ENCODE data around the gene SLC12A3.
A peak's percentile ranks its signal among the peaks of the same experiment; 100 is the strongest.

SLC12A3 gene

GRCh38 chr16:56939801-56940200, 74.8 kb downstream of the SLC12A3 start:
- H3K79me2 ChIP-seq (ENCODE audit: insufficient read depth, low read depth), result peaks cover 74% of the 10 kb centered on the region
- no peak overlapping the region for H2AFZ ChIP-seq (ENCODE audit: low read depth)
- H3K36me3 ChIP-seq (ENCODE audit: insufficient read depth), result peaks cover 47% of the 10 kb centered on the region
- H4K20me1 ChIP-seq (ENCODE audit: insufficient read depth), result no peaks in the 10 kb centered on the region
- H3K27ac ChIP-seq, result peak overlapping the region; percentile 97
- H3K4me1 ChIP-seq (ENCODE audit: low read depth, poor library complexity, severe bottlenecking), result peaks cover 96% of the 10 kb centered on the region
- H3K27me3 ChIP-seq (ENCODE audit: insufficient read depth, low read depth), result no peaks in the 10 kb centered on the region
- peak overlapping the region; percentile 99 for H3K9ac ChIP-seq
- peak overlapping the region; percentile 100 for H3K4me2 ChIP-seq
- TF ChIP-seq, protein P1, sequence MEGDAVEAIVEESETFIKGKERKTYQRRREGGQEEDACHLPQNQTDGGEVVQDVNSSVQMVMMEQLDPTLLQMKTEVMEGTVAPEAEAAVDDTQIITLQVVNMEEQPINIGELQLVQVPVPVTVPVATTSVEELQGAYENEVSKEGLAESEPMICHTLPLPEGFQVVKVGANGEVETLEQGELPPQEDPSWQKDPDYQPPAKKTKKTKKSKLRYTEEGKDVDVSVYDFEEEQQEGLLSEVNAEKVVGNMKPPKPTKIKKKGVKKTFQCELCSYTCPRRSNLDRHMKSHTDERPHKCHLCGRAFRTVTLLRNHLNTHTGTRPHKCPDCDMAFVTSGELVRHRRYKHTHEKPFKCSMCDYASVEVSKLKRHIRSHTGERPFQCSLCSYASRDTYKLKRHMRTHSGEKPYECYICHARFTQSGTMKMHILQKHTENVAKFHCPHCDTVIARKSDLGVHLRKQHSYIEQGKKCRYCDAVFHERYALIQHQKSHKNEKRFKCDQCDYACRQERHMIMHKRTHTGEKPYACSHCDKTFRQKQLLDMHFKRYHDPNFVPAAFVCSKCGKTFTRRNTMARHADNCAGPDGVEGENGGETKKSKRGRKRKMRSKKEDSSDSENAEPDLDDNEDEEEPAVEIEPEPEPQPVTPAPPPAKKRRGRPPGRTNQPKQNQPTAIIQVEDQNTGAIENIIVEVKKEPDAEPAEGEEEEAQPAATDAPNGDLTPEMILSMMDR (conservative IDR thresholded peaks at IDR 0.05; ENCODE audit: low read depth, low read length), result no peak
- H3K4me3 ChIP-seq (IDR thresholded peaks at IDR 0.05; ENCODE audit: insufficient read depth, low read depth, low read length), result no peak overlapping the region

- H3K79me2 ChIP-seq (ENCODE audit: insufficient read depth, low read depth), result peaks cover 61% of the 10 kb centered on the region
- no peak overlapping the region for H3K4me3 ChIP-seq (IDR thresholded peaks at IDR 0.05; ENCODE audit: insufficient read depth, low read depth, low read length)
- H3K27me3 ChIP-seq (ENCODE audit: insufficient read depth, low read depth), result no peaks in the 10 kb centered on the region
- TF ChIP-seq, protein P1 (conservative IDR thresholded peaks at IDR 0.05; ENCODE audit: low read depth, low read length), result no peak
- H3K4me2 ChIP-seq, result peak overlapping the region; percentile 100
- H3K4me1 ChIP-seq (ENCODE audit: low read depth, poor library complexity, severe bottlenecking), result peaks cover 97% of the 10 kb centered on the region
- H3K36me3 ChIP-seq (ENCODE audit: insufficient read depth), result peaks cover 35% of the 10 kb centered on the region
- H2AFZ ChIP-seq (ENCODE audit: low read depth), result no peak overlapping the region
- H3K9ac ChIP-seq, result peak overlapping the region; percentile 99; the same call in 1 of the 2 replicates
- H3K27ac ChIP-seq, result peak overlapping the region; percentile 97
- no peaks in the 10 kb centered on the region for H4K20me1 ChIP-seq (ENCODE audit: insufficient read depth)
Measured at GRCh38 chr16:56941092-56941491, 76.1 kb downstream of the SLC12A3 start.

- H4K20me1 ChIP-seq (ENCODE audit: insufficient read depth), result no peaks in the 10 kb centered on the region
- H3K4me1 ChIP-seq (ENCODE audit: low read depth, poor library complexity, severe bottlenecking), result peaks cover 97% of the 10 kb centered on the region
- peak overlapping the region; percentile 99; the same call in 1 of the 2 replicates for H3K9ac ChIP-seq
- peaks cover 53% of the 10 kb centered on the region for H3K79me2 ChIP-seq (ENCODE audit: insufficient read depth, low read depth)
- H3K27me3 ChIP-seq (ENCODE audit: insufficient read depth, low read depth), result no peaks in the 10 kb centered on the region
- H3K4me2 ChIP-seq, result peak overlapping the region; percentile 100
- H2AFZ ChIP-seq (ENCODE audit: low read depth), result no peak overlapping the region
- H3K4me3 ChIP-seq (IDR thresholded peaks at IDR 0.05; ENCODE audit: insufficient read depth, low read depth, low read length), result no peak overlapping the region
- H3K36me3 ChIP-seq (ENCODE audit: insufficient read depth), result peaks cover 27% of the 10 kb centered on the region
- TF ChIP-seq, protein P1 (conservative IDR thresholded peaks at IDR 0.05; ENCODE audit: low read depth, low read length), result no peak
- H3K27ac ChIP-seq, result peak overlapping the region; percentile 97
Measured at GRCh38 chr16:56941856-56942331, 76.9 kb downstream of the SLC12A3 start.

DNA sequence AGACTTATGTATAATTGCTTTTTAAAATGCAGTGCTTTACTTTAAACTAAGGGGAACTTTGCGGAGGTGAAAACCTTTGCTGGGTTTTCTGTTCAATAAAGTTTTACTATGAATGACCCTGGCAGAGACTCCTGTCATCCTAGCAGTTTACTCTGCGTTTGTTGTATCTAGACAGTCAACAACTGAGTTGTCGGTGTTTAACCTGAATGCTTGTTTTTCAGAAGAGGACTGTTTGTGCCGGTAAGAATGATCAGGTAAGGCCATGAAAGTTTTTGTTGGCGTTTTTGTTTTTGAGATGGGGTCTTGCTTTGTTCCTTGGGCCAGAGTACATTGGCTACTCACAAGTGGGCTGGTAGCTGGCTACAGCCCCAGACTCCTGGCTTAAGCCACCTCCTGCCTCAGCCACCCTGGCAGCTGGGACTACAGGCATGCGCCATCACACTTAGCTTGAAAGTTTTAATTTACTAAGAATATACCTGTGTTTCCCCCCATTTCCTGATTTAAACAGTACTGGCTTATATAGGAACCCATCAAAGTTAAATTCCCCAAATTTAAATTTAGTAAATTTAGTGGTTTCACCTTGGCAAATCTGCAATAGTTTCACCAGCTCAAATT, 78.9 kb downstream of the SLC12A3 start:
- H3K4me2 ChIP-seq, result peak overlapping the region; percentile 100
- peak overlapping the region; percentile 97 for H3K27ac ChIP-seq
- H3K9ac ChIP-seq, result peak overlapping the region; percentile 99; the same call in 1 of the 2 replicates
- no peak overlapping the region for H3K4me3 ChIP-seq (IDR thresholded peaks at IDR 0.05; ENCODE audit: insufficient read depth, low read depth, low read length)
- peaks cover 12% of the 10 kb centered on the region for H3K36me3 ChIP-seq (ENCODE audit: insufficient read depth)
- H3K79me2 ChIP-seq (ENCODE audit: insufficient read depth, low read depth), result peaks cover 33% of the 10 kb centered on the region
- H3K4me1 ChIP-seq (ENCODE audit: low read depth, poor library complexity, severe bottlenecking), result peaks cover 98% of the 10 kb centered on the region
- H3K27me3 ChIP-seq (ENCODE audit: insufficient read depth, low read depth), result no peaks in the 10 kb centered on the region
- H2AFZ ChIP-seq (ENCODE audit: low read depth), result no peak overlapping the region
- no peaks in the 10 kb centered on the region for H4K20me1 ChIP-seq (ENCODE audit: insufficient read depth)
- TF ChIP-seq, protein P1 (conservative IDR thresholded peaks at IDR 0.05; ENCODE audit: low read depth, low read length), result no peak
